Measurements from ENCODE around the gene ANGEL1.

- TF ChIP-seq EZH2 (IDR thresholded peaks at IDR 0.05; ENCODE audit: borderline replicate concordance, low read depth, low read length, severe bottlenecking) (no peak), CTCF (IDR thresholded peaks at IDR 0.05; ENCODE audit: borderline replicate concordance, extremely low read depth, low read length, poor library complexity, severe bottlenecking) (no peak)
These were observed 38.5 kb downstream of the ANGEL1 start for GRCh38 chr14:76773956-76774820.

All from DND-41 (cell line).